AG09309 (cell line): ENCODE data around the gene INTS11.
"Not testable (repeated sequence)": the region's sequence is repeated elsewhere in the genome, so short reads cannot be mapped to it uniquely, and the experiment has no call there.

Experiments used
- DNase-seq: peaks from one replicate; pipeline ENCODE4 v3.0.0-alpha.2; 2010; ENCODE audit warnings: low read depth
- H3K4me3 ChIP-seq: 2 replicates; pipeline ENCODE4 v1.5.1; 2011; ENCODE audit warnings: mild to moderate bottlenecking, low read depth, low read length, moderate library complexity; ENCODE audit not compliant: control insufficient read depth
- CTCF ChIP-seq: IDR thresholded peaks from 2 replicates; pipeline ENCODE4 v1.5.1; 2011; ENCODE audit warnings: mild to moderate bottlenecking, low read depth, low read length, inconsistent platforms; ENCODE audit not compliant: insufficient read depth, control insufficient read depth; ENCODE audit errors: missing control alignments

The INTS11 gene

GRCh38 chr1:1324524-1325287, at the start of gene INTS11, which contains the start of gene CPTP:
TSS of gene INTS11 (minus strand) at chr1:1324660. CDS start at chr1:1324608, 52 bp downstream.
TSS of gene CPTP (plus strand) at chr1:1324802. CDS start at chr1:1326911, 2,109 bp downstream.
- peak; percentile 37 for DNase-seq
- peak within 1 kb of the TSS; percentile 89 for H3K4me3 ChIP-seq
- no peak for TF ChIP-seq CTCF

- no peak for DNase-seq
Measured at GRCh38 chr1:1373815-1374588, 49.5 kb upstream of the INTS11 start.

GRCh38 chr1:1373051-1373814, 48.8 kb upstream of the INTS11 start:
- no peak for TF ChIP-seq CTCF
- peak overlapping the region; percentile 7 for H3K4me3 ChIP-seq
- DNase-seq, result no peak

More at GRCh38 chr1:1373815-1374588, 49.5 kb upstream of the INTS11 start:
- no peak for TF ChIP-seq CTCF
- peak overlapping the region; percentile 61 for H3K4me3 ChIP-seq

GRCh38 chr1:1371746-1372711, 47.6 kb upstream of the INTS11 start:
- no peak overlapping the region for H3K4me3 ChIP-seq
- no peak for DNase-seq
- TF ChIP-seq CTCF, result peak; percentile 97

GRCh38 chr1:1371364-1371745, 46.9 kb upstream of the INTS11 start:
- no peak overlapping the region for H3K4me3 ChIP-seq
- DNase-seq, result no peak
- no peak for TF ChIP-seq CTCF

- DNase-seq, result no peak
- no peak overlapping the region for H3K4me3 ChIP-seq
- no peak for TF ChIP-seq CTCF
Measured at GRCh38 chr1:1370771-1371300, 46.4 kb upstream of the INTS11 start.

- H3K4me3 ChIP-seq, DNase-seq: not testable (repeated sequence)
Measured at GRCh38 chr1:1370094-1370493, 45.6 kb upstream of the INTS11 start.
